HG03558 (cell line): Measurements from ENCODE around the gene SEMA6D.
"Not testable (repeated sequence)": the region's sequence is repeated elsewhere in the genome, so short reads cannot be mapped to it uniquely, and the experiment has no call there.

ENCODE experiments used
- ATAC-seq: cut with Tn5 transposase; IDR thresholded peaks from one replicate; pipeline ENCODE4 v1.9.1; 2021; ENCODE audit warnings: moderate number of reproducible peaks; ENCODE audit not compliant: unreplicated experiment; ENCODE audit errors: extremely low read depth

The SEMA6D gene

GRCh38 chr15:47715856-47716445 lies 1.4 kb upstream of the SEMA6D start:
- no peak for ATAC-seq

DNA sequence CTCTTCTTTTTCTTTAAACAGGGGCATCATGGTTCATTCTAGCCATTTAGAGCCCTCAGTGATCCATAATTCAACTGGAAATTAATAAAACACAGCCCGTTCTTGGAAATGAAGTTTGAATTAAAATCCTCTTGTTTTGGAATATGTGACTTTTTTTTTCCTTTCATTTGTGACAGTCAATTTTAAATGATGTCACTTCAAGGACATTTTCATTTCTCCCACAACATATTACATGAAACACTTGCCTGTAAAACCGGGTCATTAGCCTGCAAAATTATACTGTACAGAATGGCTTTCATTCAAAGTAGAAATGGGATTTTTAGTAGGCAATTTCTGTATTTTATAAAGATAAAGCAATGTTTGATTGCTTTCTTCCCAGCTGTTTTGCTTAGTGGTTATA lies 789 bp upstream of the SEMA6D start:
- no peak for ATAC-seq

DNA sequence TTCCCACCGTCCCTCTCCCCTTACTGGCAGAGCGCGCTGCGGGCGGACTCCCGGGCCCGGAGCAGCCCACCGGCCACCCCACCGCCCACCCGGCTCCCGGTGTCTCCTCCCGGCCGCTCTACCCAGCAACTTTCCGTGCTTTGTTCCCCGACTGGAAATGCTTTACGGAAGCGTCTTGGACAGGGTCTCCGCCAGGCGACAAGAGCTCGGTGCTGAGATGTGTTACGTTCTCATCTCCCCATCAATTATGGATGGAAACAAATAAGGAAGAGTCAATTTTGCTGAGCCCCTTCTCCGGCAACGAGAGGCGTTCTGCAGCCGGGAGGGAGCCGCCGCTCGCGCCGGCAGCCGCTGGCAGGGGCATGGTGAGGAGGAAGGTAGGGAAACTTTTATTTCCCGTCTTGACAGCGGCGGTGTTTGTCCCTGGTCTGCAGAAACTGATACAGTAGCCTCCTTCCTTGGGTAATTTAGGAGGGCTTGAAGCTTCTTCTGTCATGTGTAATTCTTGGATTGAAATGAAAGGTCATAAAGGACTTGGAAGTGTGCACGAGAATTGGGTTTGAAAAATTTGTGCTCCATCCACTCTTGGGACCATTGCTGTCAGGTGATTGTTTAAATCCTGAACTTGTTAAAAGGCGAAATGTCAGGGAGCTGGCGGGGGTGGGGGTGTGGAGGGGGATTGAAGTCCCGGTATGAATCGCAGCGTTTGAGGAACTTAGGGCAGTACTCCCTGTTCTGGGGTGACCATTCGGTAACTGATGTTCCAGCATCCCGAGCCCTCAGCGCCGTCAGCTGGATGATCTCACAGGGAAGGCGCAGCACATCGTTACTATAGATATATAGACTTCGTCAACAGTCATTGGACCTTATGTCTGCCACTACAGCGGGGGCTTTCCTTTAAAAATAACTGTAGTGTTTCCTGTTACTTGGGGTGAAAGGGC lies 1.5 kb downstream of the SEMA6D start:
- ATAC-seq: no peak

GRCh38 chr15:47719730-47720129 lies 2.4 kb downstream of the SEMA6D start:
- ATAC-seq: no peak

GRCh38 chr15:47720555-47720954 lies 3.2 kb downstream of the SEMA6D start:
- ATAC-seq: no peak

- ATAC-seq: no peak
Measured at GRCh38 chr15:47721676-47722075, 4.4 kb downstream of the SEMA6D start.

GRCh38 chr15:47724346-47724745 lies 7.0 kb downstream of the SEMA6D start:
- ATAC-seq: no peak

DNA sequence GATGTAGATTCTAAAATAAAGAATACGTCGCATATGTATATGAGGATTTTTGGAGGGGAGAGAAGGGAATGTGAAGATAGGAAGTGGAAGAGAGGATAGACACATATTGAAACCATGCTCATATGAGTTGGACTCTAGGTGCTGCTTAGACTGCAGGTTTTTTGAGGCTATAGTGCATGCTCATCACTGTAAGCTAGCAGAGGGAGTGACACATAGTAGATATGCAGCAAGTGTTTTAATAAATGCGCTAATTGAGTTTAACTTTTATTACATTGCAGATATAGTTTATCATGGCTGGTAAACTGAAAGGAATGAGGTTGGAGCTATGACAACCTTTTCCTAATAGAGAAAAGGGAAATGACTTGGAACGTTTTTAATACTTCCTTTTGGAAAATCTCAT lies 7.7 kb downstream of the SEMA6D start:
- ATAC-seq: no peak

- ATAC-seq: no peak
Measured at GRCh38 chr15:47725906-47726305, 8.6 kb downstream of the SEMA6D start.

DNA sequence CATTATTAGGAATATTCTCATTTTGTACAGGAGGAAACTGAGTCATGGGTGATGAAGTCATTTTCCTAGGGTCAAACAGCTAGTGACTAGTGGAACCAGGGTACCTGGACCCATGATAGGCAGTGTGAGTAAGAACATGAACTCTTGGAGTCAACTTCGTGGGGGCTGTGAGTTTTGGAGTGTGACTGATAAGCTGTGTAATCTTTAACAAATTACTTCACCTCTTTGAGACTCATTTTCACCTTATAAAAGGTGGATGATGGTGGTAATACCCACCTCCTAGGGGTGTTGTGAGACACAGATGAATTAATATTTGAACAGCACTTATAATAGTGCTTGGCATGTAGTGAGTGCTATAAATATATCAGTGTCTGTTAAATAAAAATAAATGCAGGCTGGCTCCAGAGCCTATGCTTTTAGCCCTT lies 9.1 kb downstream of the SEMA6D start:
- ATAC-seq: no peak

DNA sequence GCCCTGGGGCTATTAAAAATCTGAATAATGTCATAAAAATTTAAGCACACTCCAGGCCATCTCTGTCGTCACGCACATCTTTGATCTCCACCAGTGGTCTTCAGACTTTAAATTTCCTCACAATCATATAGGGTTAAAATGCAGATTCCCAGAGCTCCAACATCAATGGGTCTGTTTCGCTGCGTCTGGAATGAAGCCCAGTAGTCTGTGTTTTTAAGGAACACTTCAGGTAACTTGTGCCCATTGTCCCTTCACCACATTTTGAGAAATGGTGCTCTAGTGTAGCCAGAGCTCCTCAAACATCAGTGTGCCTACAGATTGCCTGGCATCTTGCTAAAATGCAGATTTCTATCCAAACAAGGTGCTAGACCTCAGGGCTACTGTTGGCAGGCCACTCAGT lies 9.8 kb downstream of the SEMA6D start:
- no peak for ATAC-seq

DNA sequence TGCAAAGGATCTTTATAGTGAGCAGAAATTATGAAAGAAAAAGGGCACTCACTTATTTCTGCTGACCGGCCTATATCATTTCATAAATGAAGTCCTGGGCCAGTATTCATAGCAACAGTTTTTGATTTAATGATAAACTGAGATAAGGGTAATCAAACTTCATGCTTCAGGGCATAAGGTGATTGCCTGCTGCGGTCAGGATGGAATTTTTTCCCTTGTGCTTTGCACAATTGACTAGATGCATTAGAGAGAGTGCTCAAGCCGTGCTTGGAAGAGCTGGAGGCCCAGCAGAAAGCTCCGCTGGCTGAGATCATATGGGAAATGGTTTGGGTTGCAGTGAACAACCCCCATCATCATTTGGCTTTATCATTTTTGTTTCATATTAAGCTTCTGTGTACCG lies 10.4 kb downstream of the SEMA6D start:
- no peak for ATAC-seq

DNA sequence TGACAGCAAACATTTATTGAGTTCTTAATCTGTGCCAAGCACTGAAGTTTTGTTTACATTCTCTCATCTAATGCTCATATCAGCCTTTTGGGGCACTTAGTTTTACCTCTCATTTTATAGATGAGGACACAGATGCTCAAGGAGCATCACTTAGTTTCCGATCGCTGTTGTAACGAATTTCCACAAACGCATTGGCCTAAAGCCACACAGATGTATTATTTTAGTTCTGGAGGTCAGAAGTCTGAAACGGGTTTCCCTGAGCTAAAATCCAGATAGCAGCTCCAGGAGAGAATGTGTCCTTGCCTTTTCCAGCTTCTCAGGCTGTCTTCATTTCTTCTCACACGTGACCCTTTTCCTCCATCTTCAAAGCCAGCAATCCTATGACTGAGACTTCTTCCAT lies 11.1 kb downstream of the SEMA6D start:
- ATAC-seq: no peak

GRCh38 chr15:47728886-47729285 lies 11.6 kb downstream of the SEMA6D start:
- no peak for ATAC-seq

- ATAC-seq: no peak
Measured at GRCh38 chr15:47731230-47731629, 13.9 kb downstream of the SEMA6D start.

DNA sequence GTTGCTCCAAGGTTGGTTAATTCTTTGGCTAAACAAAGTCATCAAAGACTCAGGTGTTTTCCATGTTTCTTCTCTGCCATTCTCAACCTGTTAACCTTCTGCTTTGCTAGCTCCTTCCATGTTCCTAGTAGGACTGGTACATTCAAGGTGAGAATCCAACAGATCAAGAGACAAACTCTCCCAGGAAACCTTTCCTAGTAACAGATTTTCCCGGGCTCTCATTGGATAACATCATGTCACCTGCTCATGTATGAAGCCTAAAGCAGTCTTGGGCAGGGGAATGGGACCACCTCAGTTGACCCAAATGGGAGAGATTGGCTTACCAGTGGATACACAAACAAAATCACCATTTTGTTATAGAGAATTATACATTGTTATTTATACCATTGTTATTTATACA lies 14.9 kb downstream of the SEMA6D start:
- no peak for ATAC-seq

- ATAC-seq: no peak
Measured at GRCh38 chr15:47733085-47733484, 15.8 kb downstream of the SEMA6D start.

GRCh38 chr15:47736143-47736786 lies 19.0 kb downstream of the SEMA6D start:
- ATAC-seq: no peak

DNA sequence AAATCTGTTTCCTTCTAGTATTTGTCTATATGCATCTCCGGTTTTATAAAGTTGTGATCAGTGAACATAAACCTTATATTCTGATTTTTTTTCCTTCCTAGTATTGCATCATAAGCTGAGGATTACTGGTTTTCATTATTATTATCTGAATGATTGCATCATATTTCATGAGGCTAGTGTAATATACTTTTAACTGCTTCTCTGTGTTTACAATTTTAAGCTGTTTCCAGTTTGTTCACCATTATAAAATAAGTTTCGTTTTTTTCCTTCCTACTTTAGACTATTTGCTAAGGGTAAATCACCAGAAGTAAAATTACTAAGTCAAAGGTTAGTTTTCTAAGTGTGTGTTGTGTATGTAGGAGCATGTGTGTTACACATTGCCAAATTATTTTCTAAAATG lies 20.2 kb downstream of the SEMA6D start:
- ATAC-seq: no peak

DNA sequence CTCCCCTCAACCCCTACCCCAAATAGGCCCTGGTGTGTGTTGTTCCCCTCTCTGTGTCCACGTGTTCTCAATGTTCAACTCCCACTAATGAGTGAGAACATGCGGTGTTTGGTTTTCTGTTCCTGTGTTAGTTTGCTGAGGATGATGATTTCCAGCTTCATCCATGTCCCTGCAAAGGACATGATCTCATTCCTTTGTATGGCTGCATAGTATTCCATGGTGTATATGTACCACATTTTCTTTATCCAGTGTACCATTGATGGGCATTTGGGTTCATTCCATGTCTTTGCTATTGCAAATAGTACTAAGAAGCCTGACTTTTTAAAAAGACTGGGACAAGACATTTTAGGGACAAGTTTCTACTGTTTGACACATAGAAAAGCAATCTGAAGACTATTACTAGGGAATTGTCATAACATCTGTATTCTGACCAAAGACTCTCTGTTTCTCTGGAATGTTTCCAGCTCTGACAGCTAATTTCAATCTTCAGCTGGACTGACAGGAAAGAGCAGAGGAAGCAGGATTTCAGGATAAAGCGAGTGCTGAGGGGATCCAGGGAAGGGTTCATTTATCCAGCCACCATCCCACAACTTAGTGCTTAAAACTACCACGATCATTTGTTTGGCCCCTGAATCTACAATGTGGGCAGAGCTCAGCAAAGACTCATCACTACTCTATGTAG lies 21.0 kb downstream of the SEMA6D start:
- not testable (repeated sequence) for ATAC-seq

GRCh38 chr15:47741082-47741481 lies 23.8 kb downstream of the SEMA6D start:
- no peak for ATAC-seq
